ENCODE results near the gene ZFYVE27. TPM values are rescaled to one million over a fixed set of nuclear protein-coding genes. Genes with fewer than 3 reads are reported as not detected.

The ZFYVE27 gene
- total RNA-seq, 2 donors from 2014 or later = 45.9 to 47.9 TPM

GRCh38 chr10:97701438-97702069, 35.4 kb upstream of the ZFYVE27 start:
- Histone ChIP-seq H3K4me3 (no peak overlapping the region), H3K9ac (ENCODE audit: low read depth in 2 of 2, low read length in 2 of 2) (peak overlapping the region in 1 of 2 donors; percentile 34), H3K36me3 (no peaks in the 10 kb centered on the region), H3K9me3 (no peaks in the 10 kb centered on the region), H3K27ac (no peak overlapping the region), H3K27me3 (no peaks in the 10 kb centered on the region), H3K4me1 (no peaks in the 10 kb centered on the region)
- TF ChIP-seq, protein P1, sequence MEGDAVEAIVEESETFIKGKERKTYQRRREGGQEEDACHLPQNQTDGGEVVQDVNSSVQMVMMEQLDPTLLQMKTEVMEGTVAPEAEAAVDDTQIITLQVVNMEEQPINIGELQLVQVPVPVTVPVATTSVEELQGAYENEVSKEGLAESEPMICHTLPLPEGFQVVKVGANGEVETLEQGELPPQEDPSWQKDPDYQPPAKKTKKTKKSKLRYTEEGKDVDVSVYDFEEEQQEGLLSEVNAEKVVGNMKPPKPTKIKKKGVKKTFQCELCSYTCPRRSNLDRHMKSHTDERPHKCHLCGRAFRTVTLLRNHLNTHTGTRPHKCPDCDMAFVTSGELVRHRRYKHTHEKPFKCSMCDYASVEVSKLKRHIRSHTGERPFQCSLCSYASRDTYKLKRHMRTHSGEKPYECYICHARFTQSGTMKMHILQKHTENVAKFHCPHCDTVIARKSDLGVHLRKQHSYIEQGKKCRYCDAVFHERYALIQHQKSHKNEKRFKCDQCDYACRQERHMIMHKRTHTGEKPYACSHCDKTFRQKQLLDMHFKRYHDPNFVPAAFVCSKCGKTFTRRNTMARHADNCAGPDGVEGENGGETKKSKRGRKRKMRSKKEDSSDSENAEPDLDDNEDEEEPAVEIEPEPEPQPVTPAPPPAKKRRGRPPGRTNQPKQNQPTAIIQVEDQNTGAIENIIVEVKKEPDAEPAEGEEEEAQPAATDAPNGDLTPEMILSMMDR (IDR thresholded peaks at IDR 0.05) = peak; percentile 81
- DNase-seq = peak; percentile 72
- intact Hi-C loops (cut with DNase I) = no loop called here

GRCh38 chr10:97703398-97704067, 33.4 kb upstream of the ZFYVE27 start:
- Histone ChIP-seq H3K27ac (no peak overlapping the region), H3K9me3 (no peaks in the 10 kb centered on the region), H3K27me3 (no peaks in the 10 kb centered on the region), H3K9ac (ENCODE audit: low read depth in 2 of 2, low read length in 2 of 2) (no peak overlapping the region), H3K4me1 (no peaks in the 10 kb centered on the region), H3K4me3 (no peak overlapping the region), H3K36me3 (no peaks in the 10 kb centered on the region)
- intact Hi-C loops (cut with DNase I) = no loop called here
- TF ChIP-seq, protein P1 (IDR thresholded peaks at IDR 0.05) = no peak
- DNase-seq = no peak

GRCh38 chr10:97704341-97704740, 32.6 kb upstream of the ZFYVE27 start:
- DNase-seq = no peak
- no peaks in the 10 kb centered on the region for H3K27me3 ChIP-seq
- H3K4me3 ChIP-seq = no peak overlapping the region
- no peak overlapping the region for H3K27ac ChIP-seq
- no peaks in the 10 kb centered on the region for H3K4me1 ChIP-seq
- H3K9me3 ChIP-seq = no peaks in the 10 kb centered on the region
- intact Hi-C loops (cut with DNase I) = no loop called here
- no peak overlapping the region for H3K9ac ChIP-seq (ENCODE audit: low read depth in 2 of 2, low read length in 2 of 2)
- TF ChIP-seq, protein P1 (IDR thresholded peaks at IDR 0.05) = no peak
- no peaks in the 10 kb centered on the region for H3K36me3 ChIP-seq

DNA sequence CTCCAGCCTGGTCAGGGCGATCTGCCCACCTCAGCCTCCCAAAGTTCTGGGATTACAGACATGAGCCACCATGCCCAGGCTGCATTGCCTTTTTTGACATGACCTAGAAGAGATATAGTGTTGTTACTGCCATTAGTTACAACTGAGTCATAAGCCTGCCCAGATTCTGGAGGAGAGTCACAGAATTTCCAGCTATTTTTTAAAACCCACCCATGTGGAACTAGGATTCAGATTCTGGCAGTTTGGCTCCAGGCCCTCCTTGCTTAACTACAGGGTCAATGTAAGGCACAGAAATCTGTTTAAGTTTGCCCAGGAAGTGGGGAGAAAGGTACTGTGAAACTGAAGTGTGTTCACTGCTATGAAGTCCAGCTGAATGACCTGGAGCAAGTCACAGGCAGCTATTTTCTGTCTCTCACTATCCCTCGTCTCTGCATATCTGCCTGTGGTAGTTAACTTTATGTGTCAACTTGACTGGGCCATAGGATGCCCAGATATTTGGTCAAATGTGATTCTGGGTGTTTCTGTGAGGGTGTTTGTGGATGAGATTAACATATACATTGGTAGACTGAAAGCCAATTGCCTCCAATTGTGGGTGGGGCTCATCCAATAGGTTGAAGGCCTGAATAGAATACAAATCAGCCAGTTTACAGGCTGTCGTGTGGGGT, 31.8 kb upstream of the ZFYVE27 start:
- Histone ChIP-seq H3K27me3 (no peaks in the 10 kb centered on the region), H3K27ac (no peak overlapping the region), H3K9ac (ENCODE audit: low read depth in 2 of 2, low read length in 2 of 2) (no peak overlapping the region), H3K4me1 (no peaks in the 10 kb centered on the region), H3K4me3 (no peak overlapping the region), H3K9me3 (no peaks in the 10 kb centered on the region), H3K36me3 (no peaks in the 10 kb centered on the region)
- DNase-seq = no peak
- intact Hi-C loops (cut with DNase I) = no loop called here
- TF ChIP-seq, protein P1 (IDR thresholded peaks at IDR 0.05) = no peak

DNA sequence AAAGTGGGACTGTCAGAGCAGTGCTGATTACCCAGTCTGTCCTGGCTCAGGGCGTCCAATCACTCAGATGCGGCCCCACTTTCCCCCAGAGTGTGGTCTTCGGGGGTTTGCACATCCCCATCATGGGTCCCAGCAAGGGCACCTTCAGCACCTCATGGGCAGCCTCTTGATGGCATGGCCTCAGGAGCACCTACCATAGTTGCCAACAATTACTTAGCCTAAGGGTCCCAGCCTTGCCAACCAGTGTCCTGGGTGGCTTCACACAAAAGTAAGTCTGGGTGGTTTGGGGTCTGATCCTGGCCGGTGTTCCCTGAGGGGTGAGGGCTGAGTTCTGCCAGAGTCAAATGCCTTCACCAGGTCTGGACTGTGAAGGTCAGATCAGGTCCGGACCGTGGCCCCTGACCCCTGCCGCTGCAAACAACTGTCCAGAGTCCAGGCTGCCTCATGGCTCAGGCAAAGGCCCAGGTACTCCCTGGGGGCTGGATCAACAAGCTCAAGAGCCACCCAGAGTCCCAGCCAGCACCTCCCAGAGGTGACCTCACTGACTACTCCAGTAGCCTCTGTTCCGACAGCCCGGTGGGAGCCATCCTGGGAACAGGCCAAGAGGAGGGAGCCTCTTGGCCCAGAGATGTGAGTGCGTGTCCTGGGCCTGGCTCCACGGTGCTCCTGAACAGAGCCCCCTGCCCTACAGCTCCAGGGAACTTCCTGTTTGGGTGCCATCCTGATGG, 29.6 kb upstream of the ZFYVE27 start:
- no peak overlapping the region for H3K9ac ChIP-seq (ENCODE audit: low read depth in 2 of 2, low read length in 2 of 2)
- no peak overlapping the region for H3K4me3 ChIP-seq
- no peaks in the 10 kb centered on the region for H3K36me3 ChIP-seq
- no peaks in the 10 kb centered on the region for H3K27me3 ChIP-seq
- no peak for DNase-seq
- no peak overlapping the region for H3K27ac ChIP-seq
- intact Hi-C loops (cut with DNase I) = no loop called here
- TF ChIP-seq, protein P1 (IDR thresholded peaks at IDR 0.05) = no peak
- no peaks in the 10 kb centered on the region for H3K9me3 ChIP-seq
- no peaks in the 10 kb centered on the region for H3K4me1 ChIP-seq

All from colonic mucosa (tissue), 4 donors.